ENCODE measurements around the gene TXNDC12. TPM values are rescaled to one million over a fixed set of nuclear protein-coding genes. Genes with fewer than 3 reads are reported as not detected.

Gene TXNDC12
- total RNA-seq, 1 donor from 2014 or later = 83.6 TPM

DNA sequence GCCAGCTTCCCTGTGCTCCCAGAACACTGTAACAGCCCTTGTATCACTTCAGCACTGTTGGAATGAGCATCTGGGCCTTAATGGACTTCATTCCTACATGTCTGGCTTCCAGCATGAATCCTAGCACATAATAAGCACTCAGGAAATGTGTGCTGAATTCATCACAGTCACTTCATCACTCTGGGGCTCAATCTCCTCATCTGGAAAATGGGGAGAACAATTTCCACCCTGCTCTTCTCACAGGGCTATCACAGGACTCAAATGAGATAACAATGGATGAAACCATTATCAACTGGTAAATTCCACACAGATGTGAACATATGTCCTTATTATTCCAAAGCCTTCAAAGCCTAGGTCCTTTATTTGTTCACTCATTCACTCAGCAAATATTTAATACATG is 76.9 kb downstream of the TXNDC12 start:
- H3K4me1 Mint-ChIP-seq (ENCODE audit: low read depth) = peaks cover 45% of the 10 kb centered on the region
- TF ChIP-seq, protein P1, sequence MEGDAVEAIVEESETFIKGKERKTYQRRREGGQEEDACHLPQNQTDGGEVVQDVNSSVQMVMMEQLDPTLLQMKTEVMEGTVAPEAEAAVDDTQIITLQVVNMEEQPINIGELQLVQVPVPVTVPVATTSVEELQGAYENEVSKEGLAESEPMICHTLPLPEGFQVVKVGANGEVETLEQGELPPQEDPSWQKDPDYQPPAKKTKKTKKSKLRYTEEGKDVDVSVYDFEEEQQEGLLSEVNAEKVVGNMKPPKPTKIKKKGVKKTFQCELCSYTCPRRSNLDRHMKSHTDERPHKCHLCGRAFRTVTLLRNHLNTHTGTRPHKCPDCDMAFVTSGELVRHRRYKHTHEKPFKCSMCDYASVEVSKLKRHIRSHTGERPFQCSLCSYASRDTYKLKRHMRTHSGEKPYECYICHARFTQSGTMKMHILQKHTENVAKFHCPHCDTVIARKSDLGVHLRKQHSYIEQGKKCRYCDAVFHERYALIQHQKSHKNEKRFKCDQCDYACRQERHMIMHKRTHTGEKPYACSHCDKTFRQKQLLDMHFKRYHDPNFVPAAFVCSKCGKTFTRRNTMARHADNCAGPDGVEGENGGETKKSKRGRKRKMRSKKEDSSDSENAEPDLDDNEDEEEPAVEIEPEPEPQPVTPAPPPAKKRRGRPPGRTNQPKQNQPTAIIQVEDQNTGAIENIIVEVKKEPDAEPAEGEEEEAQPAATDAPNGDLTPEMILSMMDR (IDR thresholded peaks at IDR 0.05; ENCODE audit: unreplicated experiment) = no peak
- no peaks in the 10 kb centered on the region for H3K27me3 Mint-ChIP-seq
- H3K27ac Mint-ChIP-seq = peak overlapping the region; percentile 87
- H3K36me3 Mint-ChIP-seq (ENCODE audit: insufficient read depth) = peaks cover 31% of the 10 kb centered on the region
- no peak overlapping the region for H3K4me3 Mint-ChIP-seq (ENCODE audit: low read depth)
- H3K9me3 Mint-ChIP-seq (ENCODE audit: low read depth) = no peaks in the 10 kb centered on the region
- DNase-seq (ENCODE audit: low spot score, unreplicated experiment) = no peak

DNA sequence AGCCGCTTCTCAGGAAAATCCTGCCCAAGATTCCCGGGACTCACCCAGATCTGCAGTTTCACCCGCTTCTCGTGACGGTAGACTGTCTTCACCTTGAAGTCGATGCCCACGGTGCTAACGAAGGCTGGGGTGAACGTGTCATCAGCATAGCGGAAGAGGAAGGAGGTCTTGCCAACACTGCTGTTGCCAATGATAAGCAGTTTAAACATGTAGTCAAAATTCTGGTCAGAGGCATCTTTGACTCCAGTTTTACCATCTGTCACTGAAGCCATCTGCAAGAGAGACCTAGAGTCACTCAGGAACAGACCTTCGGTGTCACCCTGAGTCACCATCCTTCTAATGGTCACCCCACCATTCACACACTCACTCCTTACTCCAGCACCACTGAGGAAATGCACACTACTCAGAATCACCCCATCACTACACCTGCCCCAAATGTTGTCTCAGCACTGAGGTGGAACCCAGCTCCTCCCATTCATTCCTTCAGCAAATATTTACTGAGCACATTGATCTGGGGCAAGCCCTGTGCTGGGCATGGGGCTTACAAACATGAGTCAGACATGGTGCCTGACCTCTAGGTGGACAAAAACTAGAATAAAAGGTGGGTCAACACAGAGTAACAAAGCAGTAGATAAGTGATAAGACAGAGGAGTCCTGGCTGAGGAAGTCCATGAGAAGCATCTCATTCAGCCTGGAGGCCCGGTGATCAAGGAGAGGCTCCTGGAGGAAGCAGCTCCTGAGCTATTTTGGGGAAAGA is 78.0 kb downstream of the TXNDC12 start:
- Mint-ChIP-seq H3K27ac (peak overlapping the region; percentile 88), H3K9me3 (ENCODE audit: low read depth) (no peaks in the 10 kb centered on the region)
- TF ChIP-seq, protein P1 (IDR thresholded peaks at IDR 0.05; ENCODE audit: unreplicated experiment) = no peak

DNA sequence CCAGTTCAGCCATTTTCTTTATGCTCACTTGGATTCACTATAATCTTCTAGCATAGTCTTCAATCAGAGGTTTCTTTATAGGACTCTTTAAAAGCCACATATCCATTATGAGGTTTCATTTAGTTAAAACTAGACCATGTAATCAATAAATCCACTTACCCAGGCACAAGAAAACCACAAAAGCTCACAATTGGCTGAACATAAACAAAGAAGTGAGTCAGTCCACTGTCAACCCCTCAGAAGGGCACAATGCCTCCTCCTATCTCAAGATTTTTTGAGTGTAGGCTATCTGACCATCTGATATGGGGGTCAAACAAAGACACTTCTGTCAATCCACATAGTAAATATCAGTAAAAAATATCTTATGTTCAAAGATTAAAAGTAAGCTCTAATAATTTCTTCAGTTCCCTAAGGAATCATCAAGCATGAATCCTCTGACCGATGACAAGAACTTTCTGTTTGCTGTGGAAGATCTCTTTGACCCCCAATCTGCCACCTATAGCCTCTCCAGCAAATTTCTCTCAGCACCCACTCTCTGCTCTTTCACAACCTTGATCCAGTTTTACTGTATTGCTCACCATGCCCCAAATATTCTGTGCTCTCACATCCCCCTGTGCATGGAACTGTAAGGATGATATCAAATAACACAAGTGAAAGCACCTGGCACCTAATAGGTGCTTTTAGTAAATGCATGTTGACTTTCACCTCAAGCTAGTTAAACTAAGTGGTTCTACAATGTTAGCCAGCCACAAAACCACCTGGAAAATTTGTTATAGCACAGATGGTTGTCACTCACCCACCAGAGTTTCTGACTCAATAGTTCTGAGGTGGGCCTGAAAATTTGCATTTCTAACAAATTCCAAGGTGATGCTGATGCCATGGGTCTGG is 81.2 kb downstream of the TXNDC12 start:
- no peaks in the 10 kb centered on the region for H3K27me3 Mint-ChIP-seq
- TF ChIP-seq, protein P1 (IDR thresholded peaks at IDR 0.05; ENCODE audit: unreplicated experiment) = no peak
- peaks cover 42% of the 10 kb centered on the region for H3K36me3 Mint-ChIP-seq (ENCODE audit: insufficient read depth)
- peaks cover 67% of the 10 kb centered on the region for H3K4me1 Mint-ChIP-seq (ENCODE audit: low read depth)
- no peak for DNase-seq (ENCODE audit: low spot score, unreplicated experiment)
- no peak overlapping the region for H3K4me3 Mint-ChIP-seq (ENCODE audit: low read depth)
- no peaks in the 10 kb centered on the region for H3K9me3 Mint-ChIP-seq (ENCODE audit: low read depth)
- H3K27ac Mint-ChIP-seq = peak overlapping the region; percentile 82

More for the DNA sequence above, 78.0 kb downstream of the TXNDC12 start:
- H3K27me3 Mint-ChIP-seq = no peaks in the 10 kb centered on the region
- H3K36me3 Mint-ChIP-seq (ENCODE audit: insufficient read depth) = peaks cover 36% of the 10 kb centered on the region
- H3K4me1 Mint-ChIP-seq (ENCODE audit: low read depth) = peaks cover 50% of the 10 kb centered on the region
- H3K4me3 Mint-ChIP-seq (ENCODE audit: low read depth) = peak overlapping the region; percentile 15
- DNase-seq (ENCODE audit: low spot score, unreplicated experiment) = no peak

Other genes with a start within 250 kb of the TXNDC12 start
- gene NRDC, start 176.5 kb downstream of the TXNDC12 start, total RNA-seq = 200 and 207 TPM in 2 replicates
- gene RAB3B, start 64.5 kb downstream of the TXNDC12 start, total RNA-seq = 86.2 and 87.1 TPM in 2 replicates
- gene KTI12, start 21.4 kb downstream of the TXNDC12 start, total RNA-seq = 8.3 and 8.5 TPM in 2 replicates
- 93.1 and 100 TPM in 2 replicates for gene BTF3L4, start 1.1 kb upstream of the TXNDC12 start, total RNA-seq
- 40.0 and 40.3 TPM in 2 replicates for gene ZFYVE9, start 86.9 kb upstream of the TXNDC12 start, total RNA-seq